SJCRH30 (cell line): ENCODE results near the gene USH1G. TPM values are rescaled to one million over a fixed set of nuclear protein-coding genes. Genes with fewer than 3 reads are reported as not detected.

Experiments
- DNase-seq, 2 experiments: peaks; one replicate each; pipeline ENCODE4 v3.0.0-alpha.2; 2015 to 2020
- H3K27ac ChIP-seq: fragments of 250-450 bp; sonication (Bioruptor Pico); 2 replicates; pipeline ENCODE4 v1.5.1; 2020; ENCODE audit warnings: mild to moderate bottlenecking, moderate library complexity
- H3K27me3 ChIP-seq: fragments of 250-450 bp; sonication (Bioruptor Pico); 2 replicates; pipeline ENCODE4 v1.5.1; 2020; ENCODE audit warnings: mild to moderate bottlenecking, moderate library complexity
- H3K36me3 ChIP-seq: fragments of 250-450 bp; sonication (Bioruptor Pico); 2 replicates; pipeline ENCODE4 v1.5.1; 2020; ENCODE audit warnings: mild to moderate bottlenecking, moderate library complexity
- H3K4me1 ChIP-seq: fragments of 250-450 bp; sonication (Bioruptor Pico); 2 replicates; pipeline ENCODE4 v1.5.1; 2020; ENCODE audit warnings: mild to moderate bottlenecking, moderate library complexity
- H3K4me3 ChIP-seq: fragments of 250-450 bp; sonication (Bioruptor Pico); 2 replicates; pipeline ENCODE4 v1.5.1; 2020; ENCODE audit warnings: mild to moderate bottlenecking, moderate library complexity
- H3K9me3 ChIP-seq: fragments of 250-450 bp; sonication (Bioruptor Pico); replicated peaks from 2 replicates; pipeline ENCODE4 v1.5.1; 2020; ENCODE audit warnings: mild to moderate bottlenecking, moderate library complexity
- total RNA-seq: library from RNA; depleted of rRNA; stranded (reverse); fragments of >200 nt; shearing (Covaris generic); gene quantifications from 2 replicates; pipeline ENCODE4 v1.2.3, GENCODE V29; 2014

USH1G gene
- total RNA-seq, 1 experiment from 2014 or later, result 0.14 TPM

GRCh38 chr17:74888469-74888868 lies 34.6 kb downstream of the USH1G start:
- H3K4me3 ChIP-seq, result no peak overlapping the region
- no peak overlapping the region for H3K27ac ChIP-seq
- no peaks in the 10 kb centered on the region for H3K4me1 ChIP-seq
- no peak for DNase-seq
- no peaks in the 10 kb centered on the region for H3K36me3 ChIP-seq
- peaks cover 52% of the 10 kb centered on the region for H3K27me3 ChIP-seq
- no peaks in the 10 kb centered on the region for H3K9me3 ChIP-seq

DNA sequence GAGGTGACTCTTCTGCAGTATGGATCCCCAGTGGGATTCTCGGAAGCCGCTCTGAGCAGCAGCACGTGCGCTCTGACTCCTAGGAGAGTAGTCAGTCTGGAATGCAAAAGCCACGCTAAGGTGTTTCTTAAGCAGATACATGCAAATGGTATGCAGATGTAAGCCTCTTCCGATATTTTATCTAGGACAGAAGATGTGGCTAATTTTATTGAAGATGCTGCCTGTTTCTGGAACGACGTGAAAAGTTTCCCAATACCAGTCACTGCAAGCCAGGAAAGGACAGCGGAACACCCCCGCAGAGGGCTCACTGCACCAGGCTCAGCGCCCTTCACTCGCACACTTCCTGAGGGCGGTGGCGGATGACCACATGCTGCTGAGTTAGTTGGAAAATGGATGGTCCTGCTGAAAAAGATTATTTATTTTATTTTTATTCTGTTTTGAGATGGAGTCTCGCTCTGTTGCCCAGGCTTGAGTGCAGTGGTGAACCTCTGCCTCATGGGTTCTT lies 39.8 kb downstream of the USH1G start:
- Histone ChIP-seq H3K9me3 (no peaks in the 10 kb centered on the region), H3K36me3 (no peaks in the 10 kb centered on the region), H3K4me3 (no peak overlapping the region), H3K27ac (no peak overlapping the region), H3K4me1 (no peaks in the 10 kb centered on the region), H3K27me3 (peaks cover 53% of the 10 kb centered on the region)
- DNase-seq, result no peak

GRCh38 chr17:74882517-74883240 lies 40.4 kb downstream of the USH1G start:
- Histone ChIP-seq H3K27me3 (peaks cover 53% of the 10 kb centered on the region), H3K4me3 (no peak overlapping the region), H3K9me3 (no peaks in the 10 kb centered on the region), H3K27ac (no peak overlapping the region), H3K4me1 (no peaks in the 10 kb centered on the region), H3K36me3 (no peaks in the 10 kb centered on the region)
- DNase-seq, result no peak

DNA sequence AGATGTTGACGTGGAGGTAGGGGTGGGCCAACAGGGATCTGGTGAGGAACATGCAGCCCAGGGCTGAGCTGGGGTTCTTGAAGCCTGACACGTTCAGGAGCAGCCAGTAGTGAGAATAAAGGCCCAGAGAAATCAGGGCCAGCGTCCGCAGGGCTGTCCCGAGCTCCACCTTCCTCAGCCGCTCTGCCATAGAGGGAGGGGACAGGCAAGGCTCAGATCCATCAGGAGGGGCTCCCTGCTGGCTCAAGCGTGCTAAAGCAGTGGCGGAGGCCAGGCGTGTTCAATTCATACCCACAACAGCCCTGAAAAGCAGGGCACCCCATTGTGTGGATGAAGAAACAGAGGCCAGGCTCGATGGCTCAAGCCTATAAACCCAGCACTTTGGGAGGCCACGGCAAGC lies 42.0 kb downstream of the USH1G start:
- H3K9me3 ChIP-seq, result no peaks in the 10 kb centered on the region
- no peaks in the 10 kb centered on the region for H3K36me3 ChIP-seq
- no peaks in the 10 kb centered on the region for H3K4me1 ChIP-seq
- H3K27me3 ChIP-seq, result peaks cover 46% of the 10 kb centered on the region
- H3K4me3 ChIP-seq, result no peak overlapping the region
- no peak overlapping the region for H3K27ac ChIP-seq
- no peak for DNase-seq

DNA sequence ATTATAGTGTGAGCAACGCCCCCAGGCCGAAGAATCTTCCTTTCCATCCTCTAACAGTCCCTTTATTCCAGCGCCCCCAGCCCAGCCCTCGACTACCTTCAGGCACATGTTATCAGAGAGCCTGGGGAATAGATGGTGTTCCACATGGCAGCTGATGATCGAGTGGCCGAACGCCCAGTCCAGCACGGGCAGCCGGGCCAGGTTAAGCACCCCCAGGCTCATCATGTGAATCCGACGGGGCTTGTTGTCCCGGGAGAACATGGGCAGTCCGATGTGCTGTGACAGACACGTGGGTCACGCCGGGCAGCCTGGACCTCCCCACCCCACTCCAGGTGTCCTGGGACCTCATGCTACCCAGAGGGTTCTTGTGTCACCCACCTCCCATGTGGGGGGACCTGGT lies 43.7 kb downstream of the USH1G start:
- Histone ChIP-seq H3K36me3 (no peaks in the 10 kb centered on the region), H3K27ac (no peak overlapping the region), H3K27me3 (peaks cover 45% of the 10 kb centered on the region), H3K9me3 (no peaks in the 10 kb centered on the region), H3K4me1 (no peaks in the 10 kb centered on the region), H3K4me3 (no peak overlapping the region)
- no peak for DNase-seq

- Histone ChIP-seq H3K27ac (no peak overlapping the region), H3K27me3 (peaks cover 42% of the 10 kb centered on the region), H3K36me3 (no peaks in the 10 kb centered on the region), H3K9me3 (no peaks in the 10 kb centered on the region), H3K4me1 (peaks cover 3% of the 10 kb centered on the region), H3K4me3 (no peak overlapping the region)
- no peak for DNase-seq
Observed at GRCh38 chr17:74878658-74879057, 44.4 kb downstream of the USH1G start.

DNA sequence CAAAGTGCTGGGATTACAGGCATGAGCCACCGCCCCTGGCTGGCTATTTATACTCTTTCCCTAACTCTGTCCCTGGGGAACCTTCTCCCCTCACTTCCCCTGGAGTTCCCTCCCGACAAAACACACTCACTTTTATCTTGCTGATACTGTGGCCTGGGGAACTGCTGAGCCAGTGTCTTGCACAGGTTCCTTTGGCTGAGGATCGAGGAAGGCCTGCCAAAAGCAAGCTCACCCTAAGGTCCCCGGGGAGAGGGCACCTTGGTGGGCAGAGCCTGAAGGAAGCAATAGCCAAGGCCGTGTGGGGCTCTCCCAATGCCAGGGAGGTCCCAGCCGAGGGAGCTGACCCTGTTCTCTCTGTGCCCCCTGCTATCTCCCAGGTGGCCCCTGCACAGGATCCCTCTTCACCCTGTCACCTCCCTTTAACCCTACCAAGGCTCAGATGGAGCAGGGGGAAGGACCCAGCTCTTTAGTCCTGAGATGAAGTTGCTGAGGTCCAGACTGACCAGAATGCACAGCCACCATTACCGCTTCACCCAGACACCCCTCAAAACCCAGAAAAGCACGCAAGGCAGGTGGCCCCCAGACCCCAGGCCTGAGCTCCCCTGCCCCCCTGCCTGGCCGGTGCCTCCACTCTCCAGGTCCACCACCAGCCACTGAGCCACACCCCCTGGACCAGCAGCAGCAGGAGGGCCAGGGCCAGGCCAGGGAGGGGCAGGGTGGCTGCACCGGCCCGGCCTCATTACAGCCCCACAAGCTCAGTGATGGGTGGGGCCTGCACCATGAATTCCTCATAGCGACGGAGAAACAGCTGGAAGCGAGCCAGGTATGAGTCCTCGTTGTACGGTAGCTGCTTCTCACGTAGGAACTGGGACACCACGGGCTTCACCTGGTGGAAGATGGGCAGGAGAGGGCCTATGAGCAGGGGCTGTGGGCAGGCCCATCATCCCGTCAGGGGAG lies 45.2 kb downstream of the USH1G start:
- Histone ChIP-seq H3K4me3 (no peak overlapping the region), H3K27me3 (peaks cover 42% of the 10 kb centered on the region), H3K9me3 (no peaks in the 10 kb centered on the region), H3K27ac (no peak overlapping the region), H3K36me3 (no peaks in the 10 kb centered on the region), H3K4me1 (peaks cover 3% of the 10 kb centered on the region)
- no peak for DNase-seq

- Histone ChIP-seq H3K9me3 (no peaks in the 10 kb centered on the region), H3K27ac (no peak overlapping the region), H3K27me3 (peaks cover 33% of the 10 kb centered on the region), H3K4me1 (peaks cover 3% of the 10 kb centered on the region), H3K36me3 (no peaks in the 10 kb centered on the region), H3K4me3 (no peak overlapping the region)
- DNase-seq, result no peak
Observed at GRCh38 chr17:74875977-74876593, 47.0 kb downstream of the USH1G start.

DNA sequence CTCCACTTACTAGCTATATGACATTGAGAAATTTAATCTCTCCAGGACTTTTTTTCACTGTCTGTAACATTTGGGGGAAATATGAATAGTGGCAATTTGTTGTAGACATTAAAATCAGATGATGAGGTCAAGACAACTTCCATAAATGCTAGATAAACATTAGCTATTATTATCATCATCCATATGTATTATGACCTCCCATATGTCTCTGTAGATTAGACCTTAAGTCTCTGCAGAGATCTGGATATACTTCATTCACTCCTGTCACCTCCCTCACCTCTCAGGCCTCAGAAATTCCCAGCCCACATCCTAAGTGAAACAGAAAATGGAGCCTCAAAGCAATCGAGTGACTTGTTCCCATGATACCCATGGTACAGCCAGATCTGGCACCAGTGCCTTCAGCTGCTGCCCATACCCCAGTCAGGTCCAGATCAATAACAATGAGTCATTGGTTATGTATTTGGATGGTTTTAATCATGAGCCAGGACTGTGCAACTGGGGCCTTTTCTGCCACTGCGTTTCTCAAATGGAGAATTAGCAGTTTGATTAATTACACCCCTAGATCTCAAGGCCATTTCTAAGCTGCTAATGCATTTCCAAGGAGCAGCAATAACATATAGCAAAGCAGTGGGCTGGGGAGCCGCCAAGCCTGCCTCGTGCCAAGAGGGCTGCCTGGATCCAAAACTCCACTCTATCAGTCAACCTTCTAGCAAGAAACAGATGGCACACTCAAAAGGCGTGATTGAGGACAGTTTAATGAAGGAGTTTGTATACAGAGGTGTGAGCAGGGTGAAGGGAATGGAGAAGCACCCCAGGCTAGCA lies 47.7 kb downstream of the USH1G start:
- H3K4me1 ChIP-seq, result peaks cover 3% of the 10 kb centered on the region
- H3K27ac ChIP-seq, result no peak overlapping the region
- H3K27me3 ChIP-seq, result peaks cover 25% of the 10 kb centered on the region

GRCh38 chr17:74874615-74875037 lies 48.4 kb downstream of the USH1G start:
- DNase-seq, result no peak
- Histone ChIP-seq H3K9me3 (no peaks in the 10 kb centered on the region), H3K4me1 (peaks cover 3% of the 10 kb centered on the region), H3K36me3 (no peaks in the 10 kb centered on the region), H3K27ac (no peak overlapping the region), H3K4me3 (no peak overlapping the region), H3K27me3 (peaks cover 22% of the 10 kb centered on the region)

More for the DNA sequence above, 47.7 kb downstream of the USH1G start:
- no peak for DNase-seq
- H3K4me3 ChIP-seq, result no peak overlapping the region
- no peaks in the 10 kb centered on the region for H3K36me3 ChIP-seq
- H3K9me3 ChIP-seq, result no peaks in the 10 kb centered on the region

DNA sequence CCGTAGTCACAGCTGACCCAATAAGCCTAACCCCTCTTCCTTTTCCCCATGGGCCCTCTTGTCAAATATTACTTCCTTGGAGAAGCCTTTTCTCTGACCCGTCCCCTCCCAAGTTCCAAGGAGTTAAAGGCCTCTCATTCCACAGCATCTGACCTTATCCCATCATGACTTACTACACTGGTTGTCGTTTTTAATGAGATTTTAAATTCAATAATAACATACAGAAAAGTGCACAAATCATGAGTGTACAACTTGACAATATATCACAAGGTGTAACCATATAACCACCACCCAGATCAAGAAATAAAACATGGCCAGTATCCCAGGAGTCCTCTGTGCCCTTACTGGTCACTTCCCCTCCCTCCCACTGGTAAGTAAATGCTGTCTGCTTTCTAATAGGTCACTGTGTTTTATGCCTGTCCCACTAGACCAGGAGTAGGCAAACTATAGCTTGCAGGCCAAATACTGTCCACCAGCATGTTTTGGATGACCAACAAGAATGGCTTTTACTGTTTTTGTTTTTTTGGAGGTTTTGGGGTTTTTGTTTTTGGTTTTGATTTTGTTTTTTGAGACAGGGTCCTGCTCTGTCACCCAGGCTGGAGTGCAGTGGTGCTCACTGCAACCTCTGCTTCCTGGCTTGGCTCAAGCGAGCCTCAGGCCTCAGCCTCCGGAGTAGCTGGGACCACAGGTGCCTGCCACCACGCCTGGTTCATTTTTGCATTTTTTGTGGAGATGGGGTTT lies 49.0 kb downstream of the USH1G start:
- Histone ChIP-seq H3K27me3 (peaks cover 16% of the 10 kb centered on the region), H3K4me1 (peaks cover 3% of the 10 kb centered on the region), H3K36me3 (no peaks in the 10 kb centered on the region), H3K27ac (peak overlapping the region; percentile 63), H3K4me3 (peak overlapping the region; percentile 68), H3K9me3 (no peaks in the 10 kb centered on the region)
- DNase-seq, result peak in 1 of 2 experiments; percentile 57

GRCh38 chr17:74873037-74873873 lies 49.8 kb downstream of the USH1G start:
- H3K27ac ChIP-seq, result peak overlapping the region; percentile 63
- H3K4me1 ChIP-seq, result peaks cover 3% of the 10 kb centered on the region
- H3K27me3 ChIP-seq, result peaks cover 9% of the 10 kb centered on the region
- DNase-seq, result peak; percentile 100
- H3K36me3 ChIP-seq, result no peaks in the 10 kb centered on the region
- H3K4me3 ChIP-seq, result peak overlapping the region; percentile 68
- no peaks in the 10 kb centered on the region for H3K9me3 ChIP-seq
